Gastroesophageal sphincter (tissue), 3 donors: ENCODE results near the gene CSMD2.

Source experiments
- EP300 ChIP-seq: sonication (generic); formaldehyde crosslinking; IDR thresholded peaks from one replicate; pipeline ENCODE4 v1.6.1; 2017; ENCODE audit warnings: antibody characterized with exemption, mild to moderate bottlenecking
- POLR2A ChIP-seq, 2 donors: fragments of 450-650 bp; IDR thresholded peaks; one replicate each; pipeline ENCODE4 v1.6.1; 2017; ENCODE audit warnings: antibody characterized with exemption in 2 of 2, mild to moderate bottlenecking in 2 of 2, moderate library complexity in 1 of 2
- POLR2AphosphoS5 ChIP-seq: sonication (generic); formaldehyde crosslinking; IDR thresholded peaks from one replicate; pipeline ENCODE4 v1.6.1; 2017; ENCODE audit warnings: antibody characterized with exemption
- TF ChIP-seq, protein P1 (sequence below), 4 experiments: fragments of 200-600 bp in 2 of 4; fragments of 450-650 bp in 2 of 4; sonication (generic) in 1 of 4; IDR thresholded peaks; one replicate each; pipeline ENCODE4 v1.5.1; 2017 to 2019; ENCODE audit warnings: antibody characterized with exemption in 4 of 4, mild to moderate bottlenecking in 2 of 4, moderate library complexity in 2 of 4

DNA sequence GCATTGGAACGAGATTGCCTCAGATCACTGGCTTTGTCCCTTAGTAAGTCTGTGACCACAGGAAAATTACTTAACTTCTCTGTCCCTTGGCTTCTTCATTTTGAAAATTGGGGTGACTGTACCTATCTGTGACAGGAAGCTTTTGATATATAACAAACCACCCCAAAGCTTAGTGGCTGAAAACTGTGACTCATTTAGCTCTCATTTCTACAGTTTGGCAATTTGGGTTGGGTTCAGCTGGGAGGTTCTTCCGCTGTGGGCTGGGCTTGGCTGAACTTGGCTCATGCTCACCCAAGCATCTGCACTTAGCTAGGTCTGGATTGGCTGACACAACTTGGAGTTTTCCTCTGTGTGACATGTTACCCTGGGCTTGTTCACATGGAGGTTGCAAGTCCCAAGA is 25.7 kb upstream of the CSMD2 start:
- TF ChIP-seq, protein P1, sequence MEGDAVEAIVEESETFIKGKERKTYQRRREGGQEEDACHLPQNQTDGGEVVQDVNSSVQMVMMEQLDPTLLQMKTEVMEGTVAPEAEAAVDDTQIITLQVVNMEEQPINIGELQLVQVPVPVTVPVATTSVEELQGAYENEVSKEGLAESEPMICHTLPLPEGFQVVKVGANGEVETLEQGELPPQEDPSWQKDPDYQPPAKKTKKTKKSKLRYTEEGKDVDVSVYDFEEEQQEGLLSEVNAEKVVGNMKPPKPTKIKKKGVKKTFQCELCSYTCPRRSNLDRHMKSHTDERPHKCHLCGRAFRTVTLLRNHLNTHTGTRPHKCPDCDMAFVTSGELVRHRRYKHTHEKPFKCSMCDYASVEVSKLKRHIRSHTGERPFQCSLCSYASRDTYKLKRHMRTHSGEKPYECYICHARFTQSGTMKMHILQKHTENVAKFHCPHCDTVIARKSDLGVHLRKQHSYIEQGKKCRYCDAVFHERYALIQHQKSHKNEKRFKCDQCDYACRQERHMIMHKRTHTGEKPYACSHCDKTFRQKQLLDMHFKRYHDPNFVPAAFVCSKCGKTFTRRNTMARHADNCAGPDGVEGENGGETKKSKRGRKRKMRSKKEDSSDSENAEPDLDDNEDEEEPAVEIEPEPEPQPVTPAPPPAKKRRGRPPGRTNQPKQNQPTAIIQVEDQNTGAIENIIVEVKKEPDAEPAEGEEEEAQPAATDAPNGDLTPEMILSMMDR (IDR thresholded peaks at IDR 0.05): no peak
- no peak for TF ChIP-seq POLR2A (IDR thresholded peaks at IDR 0.05)
- TF ChIP-seq POLR2AphosphoS5: no peak
- no peak for TF ChIP-seq EP300
